ENCODE data around the gene THAP12. TPM values are rescaled to one million over a fixed set of nuclear protein-coding genes. Genes with fewer than 3 reads are reported as not detected.

The THAP12 gene
- total RNA-seq, 1 donor: 44.5 TPM

DNA sequence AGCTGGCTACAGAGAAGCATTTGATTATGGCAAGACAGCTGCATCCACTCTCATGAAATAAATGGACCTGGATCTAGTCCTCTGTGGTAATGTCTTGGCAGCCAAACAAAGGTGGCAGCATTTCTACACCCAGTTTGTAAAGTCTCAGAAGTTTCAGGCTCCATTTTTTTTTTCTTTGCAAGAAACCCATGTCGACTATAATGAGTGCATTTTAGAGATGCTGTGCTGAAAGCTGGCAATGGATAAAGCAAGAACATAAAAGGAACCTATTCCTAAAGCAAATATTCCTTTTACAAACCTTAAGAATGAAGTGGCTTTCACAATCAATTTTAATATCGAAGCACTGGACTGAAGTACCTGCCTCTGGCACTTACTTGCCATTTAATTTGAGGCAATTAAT, 33.5 kb downstream of the THAP12 start:
- Histone ChIP-seq H3K9me3 (ENCODE audit: low read depth, low read length) (no peaks in the 10 kb centered on the region), H3K27me3 (ENCODE audit: insufficient read depth, low read length) (no peaks in the 10 kb centered on the region), H3K4me1 (ENCODE audit: insufficient read depth, low read length) (no peaks in the 10 kb centered on the region), H3K36me3 (ENCODE audit: insufficient read depth, low read length) (peaks cover under 1% of the 10 kb centered on the region), H3K4me3 (ENCODE audit: insufficient read depth, low read length) (no peak overlapping the region), H4K20me1 (ENCODE audit: insufficient read depth, low read length) (no peaks in the 10 kb centered on the region), H3K79me2 (ENCODE audit: insufficient read depth, low read length) (no peaks in the 10 kb centered on the region), H3K4me2 (ENCODE audit: insufficient read depth, low read length) (no peak overlapping the region), H3K27ac (ENCODE audit: low read depth, low read length) (no peak overlapping the region), H2AFZ (ENCODE audit: low read length) (no peak overlapping the region)
- DNase-seq (ENCODE audit: insufficient read length, low spot score, missing footprints): no peak
- TF ChIP-seq, protein P1, sequence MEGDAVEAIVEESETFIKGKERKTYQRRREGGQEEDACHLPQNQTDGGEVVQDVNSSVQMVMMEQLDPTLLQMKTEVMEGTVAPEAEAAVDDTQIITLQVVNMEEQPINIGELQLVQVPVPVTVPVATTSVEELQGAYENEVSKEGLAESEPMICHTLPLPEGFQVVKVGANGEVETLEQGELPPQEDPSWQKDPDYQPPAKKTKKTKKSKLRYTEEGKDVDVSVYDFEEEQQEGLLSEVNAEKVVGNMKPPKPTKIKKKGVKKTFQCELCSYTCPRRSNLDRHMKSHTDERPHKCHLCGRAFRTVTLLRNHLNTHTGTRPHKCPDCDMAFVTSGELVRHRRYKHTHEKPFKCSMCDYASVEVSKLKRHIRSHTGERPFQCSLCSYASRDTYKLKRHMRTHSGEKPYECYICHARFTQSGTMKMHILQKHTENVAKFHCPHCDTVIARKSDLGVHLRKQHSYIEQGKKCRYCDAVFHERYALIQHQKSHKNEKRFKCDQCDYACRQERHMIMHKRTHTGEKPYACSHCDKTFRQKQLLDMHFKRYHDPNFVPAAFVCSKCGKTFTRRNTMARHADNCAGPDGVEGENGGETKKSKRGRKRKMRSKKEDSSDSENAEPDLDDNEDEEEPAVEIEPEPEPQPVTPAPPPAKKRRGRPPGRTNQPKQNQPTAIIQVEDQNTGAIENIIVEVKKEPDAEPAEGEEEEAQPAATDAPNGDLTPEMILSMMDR (IDR thresholded peaks at IDR 0.05; ENCODE audit: extremely low read depth, low read depth, low read length): no peak

DNA sequence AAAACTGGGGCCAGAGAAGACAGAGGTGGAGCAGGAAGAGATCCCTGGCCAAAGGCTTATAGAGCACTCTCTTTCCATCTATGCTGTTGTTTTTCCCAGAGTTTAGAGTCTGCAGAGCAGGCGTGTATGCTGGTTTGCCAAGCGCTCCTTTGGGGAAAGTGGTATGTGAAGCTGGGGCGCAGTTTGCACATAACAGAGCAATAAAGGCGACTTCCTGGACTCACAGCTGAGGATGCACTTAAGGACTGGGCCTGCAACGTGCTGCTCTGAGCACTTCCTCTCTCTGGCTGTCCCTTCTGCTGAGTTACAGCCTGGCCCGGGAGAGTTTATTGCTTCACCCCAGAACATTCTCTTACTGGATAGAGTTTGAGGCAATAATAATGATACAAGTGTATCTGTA, 41.7 kb downstream of the THAP12 start:
- Histone ChIP-seq H4K20me1 (ENCODE audit: insufficient read depth, low read length) (no peaks in the 10 kb centered on the region), H3K36me3 (ENCODE audit: insufficient read depth, low read length) (no peaks in the 10 kb centered on the region), H3K4me2 (ENCODE audit: insufficient read depth, low read length) (peak overlapping the region; percentile 21), H3K79me2 (ENCODE audit: insufficient read depth, low read length) (no peaks in the 10 kb centered on the region), H3K27me3 (ENCODE audit: insufficient read depth, low read length) (no peaks in the 10 kb centered on the region), H3K4me3 (ENCODE audit: insufficient read depth, low read length) (no peak overlapping the region), H3K4me1 (ENCODE audit: insufficient read depth, low read length) (peaks cover 6% of the 10 kb centered on the region), H2AFZ (ENCODE audit: low read length) (peak overlapping the region; percentile 17), H3K9me3 (ENCODE audit: low read depth, low read length) (peaks cover 5% of the 10 kb centered on the region), H3K27ac (ENCODE audit: low read depth, low read length) (no peak overlapping the region)
- TF ChIP-seq, protein P1 (IDR thresholded peaks at IDR 0.05; ENCODE audit: extremely low read depth, low read depth, low read length): no peak
- peak; percentile 90 for DNase-seq (ENCODE audit: insufficient read length, low spot score, missing footprints)

DNA sequence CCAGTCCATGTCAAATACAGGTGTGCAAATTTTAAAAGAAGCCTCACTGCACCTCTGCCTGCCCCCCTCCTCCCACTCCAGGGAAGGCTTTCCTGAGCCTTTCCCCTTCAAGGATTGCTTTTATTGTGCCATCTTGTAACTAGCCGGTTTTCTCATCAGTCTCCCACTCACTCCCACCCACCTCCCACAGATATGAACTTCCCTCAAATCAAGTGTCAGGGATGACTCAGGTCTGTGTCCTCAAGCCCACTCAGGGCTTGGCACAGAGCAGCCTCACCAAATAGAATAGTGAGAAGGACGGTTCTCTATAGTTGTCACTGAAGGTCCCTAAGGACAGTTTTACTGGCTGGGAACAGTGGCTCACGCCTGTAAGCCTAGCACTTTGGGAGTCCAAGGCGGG, 43.0 kb downstream of the THAP12 start:
- no peak for DNase-seq (ENCODE audit: insufficient read length, low spot score, missing footprints)
- peaks cover 6% of the 10 kb centered on the region for H3K4me1 ChIP-seq (ENCODE audit: insufficient read depth, low read length)
- H4K20me1 ChIP-seq (ENCODE audit: insufficient read depth, low read length): no peaks in the 10 kb centered on the region
- H3K36me3 ChIP-seq (ENCODE audit: insufficient read depth, low read length): no peaks in the 10 kb centered on the region
- H3K27me3 ChIP-seq (ENCODE audit: insufficient read depth, low read length): no peaks in the 10 kb centered on the region
- H3K4me2 ChIP-seq (ENCODE audit: insufficient read depth, low read length): no peak overlapping the region
- H2AFZ ChIP-seq (ENCODE audit: low read length): no peak overlapping the region
- H3K9me3 ChIP-seq (ENCODE audit: low read depth, low read length): peaks cover 5% of the 10 kb centered on the region
- no peak overlapping the region for H3K4me3 ChIP-seq (ENCODE audit: insufficient read depth, low read length)
- H3K79me2 ChIP-seq (ENCODE audit: insufficient read depth, low read length): no peaks in the 10 kb centered on the region
- H3K27ac ChIP-seq (ENCODE audit: low read depth, low read length): no peak overlapping the region
- TF ChIP-seq, protein P1 (IDR thresholded peaks at IDR 0.05; ENCODE audit: extremely low read depth, low read depth, low read length): no peak

DNA sequence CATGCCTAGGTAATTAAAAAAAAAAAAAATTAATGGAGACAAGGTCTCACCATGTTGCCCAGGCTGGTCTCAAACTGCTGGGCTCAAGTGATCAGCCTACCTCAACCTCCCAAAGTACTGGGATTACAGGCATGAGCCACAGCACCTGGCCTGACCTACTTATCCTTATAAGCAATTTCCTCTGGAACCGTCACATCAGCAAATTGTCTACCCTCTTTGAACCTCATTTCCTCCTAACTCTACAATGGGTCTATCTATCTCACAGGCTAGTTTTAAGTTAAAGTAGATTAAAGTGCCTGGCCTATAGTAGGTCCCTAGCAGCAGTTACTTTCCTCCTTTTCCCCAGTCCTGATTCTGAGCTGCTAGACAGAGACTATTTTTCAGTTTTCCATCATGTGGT, 43.5 kb downstream of the THAP12 start:
- Histone ChIP-seq H3K4me2 (ENCODE audit: insufficient read depth, low read length) (no peak overlapping the region), H3K27me3 (ENCODE audit: insufficient read depth, low read length) (no peaks in the 10 kb centered on the region), H3K79me2 (ENCODE audit: insufficient read depth, low read length) (no peaks in the 10 kb centered on the region), H3K4me1 (ENCODE audit: insufficient read depth, low read length) (peaks cover 6% of the 10 kb centered on the region), H3K27ac (ENCODE audit: low read depth, low read length) (no peak overlapping the region), H2AFZ (ENCODE audit: low read length) (no peak overlapping the region), H3K4me3 (ENCODE audit: insufficient read depth, low read length) (no peak overlapping the region), H4K20me1 (ENCODE audit: insufficient read depth, low read length) (no peaks in the 10 kb centered on the region), H3K9me3 (ENCODE audit: low read depth, low read length) (peaks cover 5% of the 10 kb centered on the region), H3K36me3 (ENCODE audit: insufficient read depth, low read length) (no peaks in the 10 kb centered on the region)
- TF ChIP-seq, protein P1 (IDR thresholded peaks at IDR 0.05; ENCODE audit: extremely low read depth, low read depth, low read length): no peak
- no peak for DNase-seq (ENCODE audit: insufficient read length, low spot score, missing footprints)

Measured in osteoblast (primary cell).